Measurements from ENCODE around the gene GPRASP2. TPM values are rescaled to one million over a fixed set of nuclear protein-coding genes. Genes with fewer than 3 reads are reported as not detected.
A peak's percentile ranks its signal among the peaks of the same experiment; 100 is the strongest.
"Not testable (repeated sequence)": the region's sequence is repeated elsewhere in the genome, so short reads cannot be mapped to it uniquely, and the experiment has no call there.

Gene GPRASP2
- 1 to 10 TPM in 3 of 4 donors, under 1 TPM in 1; 0.80 to 3.6 (median 2.1) TPM for total RNA-seq

GRCh38 chrX:102712216-102712966 is at the start of gene GPRASP2:
GPRASP2 (plus strand) TSS chrX:102712448; CDS start chrX:102714870, 2,422 bp downstream.
- no peaks in the 10 kb centered on the region for H3K9me3 ChIP-seq
- H3K27ac ChIP-seq, result peak within 1 kb of the TSS; percentile 61 to 77 (median 68)
- peak within 1 kb of the TSS; percentile 58 to 69 (median 60) for H3K4me3 ChIP-seq
- H3K27me3 ChIP-seq, result no peaks in the 10 kb centered on the region
- H3K36me3 ChIP-seq, result no peaks in the 10 kb centered on the region
- TF ChIP-seq POLR2A (IDR thresholded peaks at IDR 0.05), result no peak
- TF ChIP-seq CTCF (IDR thresholded peaks at IDR 0.05 in 4 of 5, conservative IDR thresholded peaks at IDR 0.05 in 1 of 5), result no peak
- intact Hi-C loops (cut with DNase I; ENCODE audit: low total_unique reads) (loop anchor here (5.0 to 10.0 kb wide), 2 partner anchors 110 to 198 kb away; partner anchors contain the start of gene TMSB15A), in situ Hi-C loops (cut with MboI; ENCODE audit: low sequenced_read_pairs in 4 of 4) (loop anchor here in 1 of 4 donors (25.0 kb wide), 1 partner anchor 100 kb away; no protein-coding TSS in a partner anchor)
- DNase-seq, result peak in 1 of 2 donors; percentile 25
- no peaks in the 10 kb centered on the region for H3K4me1 ChIP-seq
- peak; percentile 75 to 76 for ATAC-seq

- in situ Hi-C loops (cut with MboI; ENCODE audit: low sequenced_read_pairs in 4 of 4); ATAC-seq; intact Hi-C loops (cut with DNase I; ENCODE audit: low total_unique reads); H3K36me3 ChIP-seq; H3K4me1 ChIP-seq; H3K4me3 ChIP-seq; DNase-seq; H3K27me3 ChIP-seq; H3K9me3 ChIP-seq; H3K27ac ChIP-seq: not testable (repeated sequence)
Measured at GRCh38 chrX:102663820-102664219, 48.4 kb upstream of the GPRASP2 start.

GRCh38 chrX:102667034-102667433 is 45.2 kb upstream of the GPRASP2 start:
- H3K9me3 ChIP-seq; ATAC-seq; intact Hi-C loops (cut with DNase I; ENCODE audit: low total_unique reads); in situ Hi-C loops (cut with MboI; ENCODE audit: low sequenced_read_pairs in 4 of 4); DNase-seq; H3K27me3 ChIP-seq; H3K4me1 ChIP-seq; H3K36me3 ChIP-seq; H3K4me3 ChIP-seq; H3K27ac ChIP-seq: not testable (repeated sequence)

- intact Hi-C loops (cut with DNase I; ENCODE audit: low total_unique reads) (no loop called here), in situ Hi-C loops (cut with MboI; ENCODE audit: low sequenced_read_pairs in 4 of 4) (no loop called here)
- DNase-seq (no peak), ATAC-seq (no peak)
- H3K27me3 ChIP-seq, result no peaks in the 10 kb centered on the region
- H3K27ac ChIP-seq, result no peak overlapping the region
- TF ChIP-seq CTCF (IDR thresholded peaks at IDR 0.05 in 4 of 5, conservative IDR thresholded peaks at IDR 0.05 in 1 of 5), result no peak
- TF ChIP-seq POLR2A (IDR thresholded peaks at IDR 0.05), result no peak
- H3K4me1 ChIP-seq, result no peaks in the 10 kb centered on the region
- no peak overlapping the region for H3K4me3 ChIP-seq
- no peaks in the 10 kb centered on the region for H3K9me3 ChIP-seq
- no peaks in the 10 kb centered on the region for H3K36me3 ChIP-seq
Measured at GRCh38 chrX:102669526-102669925, 42.7 kb upstream of the GPRASP2 start.

- intact Hi-C loops (cut with DNase I; ENCODE audit: low total_unique reads), result no loop called here
- no peaks in the 10 kb centered on the region for H3K27me3 ChIP-seq
- DNase-seq (no peak), ATAC-seq (no peak)
- no peaks in the 10 kb centered on the region for H3K4me1 ChIP-seq
- in situ Hi-C loops (cut with MboI; ENCODE audit: low sequenced_read_pairs in 4 of 4), result no loop called here
- no peaks in the 10 kb centered on the region for H3K36me3 ChIP-seq
- no peaks in the 10 kb centered on the region for H3K9me3 ChIP-seq
- H3K4me3 ChIP-seq, result no peak overlapping the region
- TF ChIP-seq POLR2A (IDR thresholded peaks at IDR 0.05) (no peak), CTCF (IDR thresholded peaks at IDR 0.05 in 4 of 5, conservative IDR thresholded peaks at IDR 0.05 in 1 of 5) (no peak)
- H3K27ac ChIP-seq, result no peak overlapping the region
Measured at GRCh38 chrX:102672856-102673255, 39.4 kb upstream of the GPRASP2 start.

GRCh38 chrX:102677479-102677878 is 34.8 kb upstream of the GPRASP2 start:
- ATAC-seq; intact Hi-C loops (cut with DNase I; ENCODE audit: low total_unique reads); H3K27ac ChIP-seq; H3K4me1 ChIP-seq; H3K27me3 ChIP-seq; H3K36me3 ChIP-seq; in situ Hi-C loops (cut with MboI; ENCODE audit: low sequenced_read_pairs in 4 of 4); H3K4me3 ChIP-seq; DNase-seq; H3K9me3 ChIP-seq: not testable (repeated sequence)

Measured in gastrocnemius medialis (tissue), 4 donors.